ENCODE measurements around the gene TBC1D1. TPM values are rescaled to one million over a fixed set of nuclear protein-coding genes. Genes with fewer than 3 reads are reported as not detected.

The TBC1D1 gene
- total RNA-seq, 1 donor from 2014 or later: 92.7 TPM

DNA sequence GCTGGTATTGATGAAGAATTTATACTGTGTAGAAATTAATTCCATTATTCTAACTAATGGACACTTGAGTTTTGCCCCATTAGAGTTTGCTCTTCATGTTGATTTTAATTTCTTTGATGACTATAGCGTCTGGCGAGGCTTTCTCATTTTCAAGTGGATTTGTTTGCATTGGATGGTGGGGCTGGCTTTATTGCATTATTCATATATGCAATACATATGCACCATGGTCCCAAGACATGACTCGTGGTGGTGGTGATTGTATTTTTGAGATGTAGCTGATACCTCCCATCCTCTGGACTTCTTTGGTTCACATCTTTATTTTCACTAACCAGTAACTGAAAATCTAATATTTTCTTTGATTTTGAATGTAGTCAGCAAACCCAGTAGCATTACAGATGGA, 109.1 kb downstream of the TBC1D1 start:
- H3K27ac Mint-ChIP-seq (ENCODE audit: unreplicated experiment): no peak overlapping the region
- TF ChIP-seq, protein P1, sequence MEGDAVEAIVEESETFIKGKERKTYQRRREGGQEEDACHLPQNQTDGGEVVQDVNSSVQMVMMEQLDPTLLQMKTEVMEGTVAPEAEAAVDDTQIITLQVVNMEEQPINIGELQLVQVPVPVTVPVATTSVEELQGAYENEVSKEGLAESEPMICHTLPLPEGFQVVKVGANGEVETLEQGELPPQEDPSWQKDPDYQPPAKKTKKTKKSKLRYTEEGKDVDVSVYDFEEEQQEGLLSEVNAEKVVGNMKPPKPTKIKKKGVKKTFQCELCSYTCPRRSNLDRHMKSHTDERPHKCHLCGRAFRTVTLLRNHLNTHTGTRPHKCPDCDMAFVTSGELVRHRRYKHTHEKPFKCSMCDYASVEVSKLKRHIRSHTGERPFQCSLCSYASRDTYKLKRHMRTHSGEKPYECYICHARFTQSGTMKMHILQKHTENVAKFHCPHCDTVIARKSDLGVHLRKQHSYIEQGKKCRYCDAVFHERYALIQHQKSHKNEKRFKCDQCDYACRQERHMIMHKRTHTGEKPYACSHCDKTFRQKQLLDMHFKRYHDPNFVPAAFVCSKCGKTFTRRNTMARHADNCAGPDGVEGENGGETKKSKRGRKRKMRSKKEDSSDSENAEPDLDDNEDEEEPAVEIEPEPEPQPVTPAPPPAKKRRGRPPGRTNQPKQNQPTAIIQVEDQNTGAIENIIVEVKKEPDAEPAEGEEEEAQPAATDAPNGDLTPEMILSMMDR (IDR thresholded peaks at IDR 0.05): no peak

DNA sequence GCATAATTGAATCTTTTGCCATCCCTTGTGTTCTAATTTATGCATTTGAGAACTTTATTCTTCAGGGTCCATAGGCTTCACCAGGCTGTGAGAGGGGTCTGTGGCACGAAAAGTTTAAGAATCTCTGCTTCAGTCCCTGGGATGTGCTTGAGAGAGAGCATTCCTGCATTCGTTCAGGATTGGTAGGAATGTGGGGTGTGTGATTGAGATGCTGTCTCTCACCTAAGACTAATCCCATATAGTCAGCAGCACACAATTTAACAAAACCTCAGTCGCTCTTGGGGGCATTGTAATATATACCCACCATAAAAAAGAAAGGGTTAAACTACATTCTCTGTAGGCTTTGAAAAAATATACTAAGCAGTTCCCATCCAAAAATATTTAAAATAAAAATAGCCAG, 111.0 kb downstream of the TBC1D1 start:
- peaks cover 38% of the 10 kb centered on the region for H3K4me1 Mint-ChIP-seq (ENCODE audit: low read depth)
- no peak overlapping the region for H3K4me3 Mint-ChIP-seq (ENCODE audit: unreplicated experiment)
- no peak overlapping the region for H3K27ac Mint-ChIP-seq (ENCODE audit: unreplicated experiment)
- TF ChIP-seq, protein P1 (IDR thresholded peaks at IDR 0.05): no peak
- DNase-seq (ENCODE audit: low spot score): no peak
- no peaks in the 10 kb centered on the region for H3K9me3 Mint-ChIP-seq (ENCODE audit: low read depth)
- H3K27me3 Mint-ChIP-seq (ENCODE audit: low read depth): no peaks in the 10 kb centered on the region
- no peaks in the 10 kb centered on the region for H3K36me3 Mint-ChIP-seq (ENCODE audit: low read depth)

More for the DNA sequence above, 109.1 kb downstream of the TBC1D1 start:
- Mint-ChIP-seq H3K4me3 (ENCODE audit: unreplicated experiment) (no peak overlapping the region), H3K9me3 (ENCODE audit: low read depth) (no peaks in the 10 kb centered on the region), H3K27me3 (ENCODE audit: low read depth) (no peaks in the 10 kb centered on the region), H3K36me3 (ENCODE audit: low read depth) (no peaks in the 10 kb centered on the region), H3K4me1 (ENCODE audit: low read depth) (peaks cover 29% of the 10 kb centered on the region)
- DNase-seq (ENCODE audit: low spot score): no peak

DNA sequence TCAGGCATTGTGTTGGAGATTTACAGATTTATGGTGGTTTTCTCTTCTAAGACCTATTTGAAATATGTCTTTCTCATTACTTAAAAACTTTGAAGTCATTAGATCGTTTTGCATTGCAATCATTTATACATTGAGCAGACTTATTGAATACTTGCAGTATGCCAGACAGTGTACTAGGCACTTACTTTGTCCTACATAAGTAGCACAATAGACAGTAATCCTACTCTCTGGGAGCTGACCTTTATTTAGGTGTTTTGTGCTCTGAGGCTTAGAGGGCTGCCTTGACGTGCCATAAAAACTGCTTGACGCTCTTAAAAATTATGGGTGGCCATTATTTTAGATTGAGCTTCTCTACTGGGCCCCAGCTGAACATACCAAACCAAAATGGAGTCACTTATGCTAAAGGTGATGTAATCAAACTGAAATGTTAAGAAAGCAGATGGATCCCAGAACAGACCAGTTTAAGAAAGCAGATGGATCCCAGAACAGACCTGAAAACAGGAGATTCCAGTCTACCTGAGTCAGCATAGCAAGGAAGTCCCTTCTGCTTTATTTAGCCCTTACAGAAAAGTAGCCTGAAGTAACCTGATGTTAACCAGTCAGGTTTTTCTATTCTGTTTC, 111.7 kb downstream of the TBC1D1 start:
- Mint-ChIP-seq H3K9me3 (ENCODE audit: low read depth) (no peaks in the 10 kb centered on the region), H3K4me1 (ENCODE audit: low read depth) (peaks cover 38% of the 10 kb centered on the region), H3K4me3 (ENCODE audit: unreplicated experiment) (no peak overlapping the region), H3K27ac (ENCODE audit: unreplicated experiment) (no peak overlapping the region), H3K36me3 (ENCODE audit: low read depth) (no peaks in the 10 kb centered on the region), H3K27me3 (ENCODE audit: low read depth) (no peaks in the 10 kb centered on the region)
- TF ChIP-seq, protein P1 (IDR thresholded peaks at IDR 0.05): no peak
- no peak for DNase-seq (ENCODE audit: low spot score)

DNA sequence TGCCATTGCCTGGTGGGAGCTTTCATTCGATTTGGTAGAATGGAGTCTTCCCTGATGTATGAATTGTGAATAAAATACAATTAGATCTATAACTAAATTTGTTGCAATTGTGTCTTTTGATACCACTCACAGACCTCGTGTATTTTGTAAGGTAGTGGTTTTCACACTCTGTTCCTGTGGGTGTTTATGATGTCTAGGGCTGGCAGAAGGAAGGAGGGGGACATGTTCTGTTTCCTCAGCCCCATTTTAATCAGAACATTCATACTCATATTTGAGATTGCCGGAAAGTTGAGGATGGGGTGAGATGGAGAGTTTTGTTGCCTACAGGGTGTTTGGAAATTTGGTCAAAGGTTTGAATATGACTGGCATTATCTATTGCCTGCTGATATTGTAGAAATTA, 112.2 kb downstream of the TBC1D1 start:
- Mint-ChIP-seq H3K36me3 (ENCODE audit: low read depth) (no peaks in the 10 kb centered on the region), H3K27me3 (ENCODE audit: low read depth) (no peaks in the 10 kb centered on the region), H3K4me3 (ENCODE audit: unreplicated experiment) (no peak overlapping the region), H3K27ac (ENCODE audit: unreplicated experiment) (no peak overlapping the region), H3K9me3 (ENCODE audit: low read depth) (no peaks in the 10 kb centered on the region), H3K4me1 (ENCODE audit: low read depth) (peaks cover 38% of the 10 kb centered on the region)
- DNase-seq (ENCODE audit: low spot score): no peak
- TF ChIP-seq, protein P1 (IDR thresholded peaks at IDR 0.05): no peak

DNA sequence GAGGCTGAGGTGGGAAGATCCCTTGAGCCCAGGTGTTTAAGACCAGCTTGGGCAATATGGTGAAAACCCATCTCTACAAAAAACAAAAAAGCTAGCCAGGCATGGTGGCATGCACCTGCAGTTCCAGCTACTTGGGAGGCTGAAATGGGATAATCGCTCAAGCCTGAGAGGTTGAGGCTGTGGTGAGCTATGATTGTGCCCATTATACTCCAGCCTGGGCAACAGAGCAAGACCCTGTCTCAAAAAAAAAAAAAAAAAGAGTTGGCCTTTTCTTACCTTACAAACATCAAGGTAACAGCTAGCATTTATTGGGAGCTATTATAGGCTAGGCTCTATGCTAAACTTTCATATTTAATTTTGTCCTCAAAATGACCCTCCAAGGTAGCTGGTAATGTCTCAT, 112.7 kb downstream of the TBC1D1 start:
- no peaks in the 10 kb centered on the region for H3K36me3 Mint-ChIP-seq (ENCODE audit: low read depth)
- DNase-seq (ENCODE audit: low spot score): no peak
- H3K4me1 Mint-ChIP-seq (ENCODE audit: low read depth): peaks cover 40% of the 10 kb centered on the region
- H3K27me3 Mint-ChIP-seq (ENCODE audit: low read depth): no peaks in the 10 kb centered on the region
- no peak overlapping the region for H3K4me3 Mint-ChIP-seq (ENCODE audit: unreplicated experiment)
- H3K9me3 Mint-ChIP-seq (ENCODE audit: low read depth): no peaks in the 10 kb centered on the region
- TF ChIP-seq, protein P1 (IDR thresholded peaks at IDR 0.05): no peak
- H3K27ac Mint-ChIP-seq (ENCODE audit: unreplicated experiment): peak overlapping the region; percentile 5
